HG03439 (cell line): ENCODE measurements around the gene SENP1.

Experiments
- ATAC-seq: cut with Tn5 transposase; IDR thresholded peaks from one replicate; pipeline ENCODE4 v1.9.1; 2021; ENCODE audit warnings: mild to moderate bottlenecking, moderate library complexity; ENCODE audit not compliant: unreplicated experiment

The SENP1 gene

GRCh38 chr12:48037267-48037915 is 68.5 kb downstream of the SENP1 start:
- no peak for ATAC-seq

DNA sequence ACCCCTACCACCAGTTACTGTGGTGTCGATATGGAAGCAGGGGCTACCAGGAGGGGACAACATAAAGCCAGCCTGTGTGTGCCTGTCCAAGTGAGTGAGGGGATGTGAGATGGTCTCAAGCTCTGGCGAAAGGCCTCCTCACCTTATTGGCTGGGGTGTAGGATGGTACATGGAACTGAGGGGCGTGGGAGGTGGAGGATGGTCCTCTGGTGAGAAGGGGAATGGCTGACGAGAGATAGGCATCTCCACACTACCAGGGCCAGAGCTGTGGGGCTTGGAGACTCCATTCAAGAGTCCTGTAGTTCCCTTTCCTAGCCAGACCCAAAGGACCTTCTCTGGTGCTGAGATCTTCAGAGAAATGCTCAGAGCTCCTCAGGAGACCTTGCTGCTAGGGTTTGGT is 69.1 kb downstream of the SENP1 start:
- no peak for ATAC-seq

GRCh38 chr12:48034835-48035805 is 70.8 kb downstream of the SENP1 start:
- no peak for ATAC-seq

GRCh38 chr12:48033451-48033850 is 72.4 kb downstream of the SENP1 start:
- ATAC-seq: no peak

DNA sequence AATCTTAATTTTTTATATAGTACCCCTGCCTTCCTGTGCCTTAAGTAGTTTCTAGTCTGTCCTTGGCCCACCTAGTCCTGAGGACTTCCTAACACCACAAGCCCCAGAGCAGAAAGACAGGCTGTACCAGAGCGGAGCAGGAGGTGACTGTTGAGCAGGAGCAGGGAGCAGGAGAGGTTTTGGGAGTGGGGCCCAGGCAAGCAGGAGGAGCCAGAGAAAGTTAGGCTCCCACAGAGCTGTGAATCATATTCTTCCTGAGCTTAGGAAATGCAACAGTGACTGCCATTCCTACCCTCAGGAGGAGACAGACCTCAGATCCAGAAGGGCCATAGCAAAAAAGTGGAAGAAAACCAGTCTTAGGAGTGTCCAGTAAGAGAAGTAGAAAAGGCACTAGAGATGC is 73.3 kb downstream of the SENP1 start:
- no peak for ATAC-seq

- ATAC-seq: no peak
These were observed 74.5 kb downstream of the SENP1 start for GRCh38 chr12:48031135-48031960.

DNA sequence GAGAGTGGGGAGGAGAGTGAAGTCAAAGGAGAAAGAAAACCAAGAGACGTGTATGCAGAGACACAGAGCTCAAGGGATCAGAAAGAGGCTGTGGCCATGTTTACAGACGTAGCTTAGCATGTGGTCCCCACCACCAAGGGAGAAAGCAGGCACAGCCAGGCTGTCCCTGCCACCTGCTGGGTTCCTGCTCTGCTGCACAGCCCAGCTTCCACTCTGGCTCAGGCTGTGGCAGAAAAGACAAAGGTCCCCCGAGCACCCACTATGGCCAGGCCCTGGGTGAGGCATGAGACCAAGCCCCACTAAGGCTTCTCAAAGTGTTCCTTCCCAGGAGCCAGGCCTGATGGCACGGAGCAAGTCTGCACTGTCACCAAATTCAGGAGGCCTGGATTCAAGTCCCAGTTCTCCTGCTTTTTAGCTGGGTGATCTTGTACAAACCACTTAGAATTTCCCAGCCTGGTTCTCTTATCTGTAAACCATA is 75.7 kb downstream of the SENP1 start:
- no peak for ATAC-seq

GRCh38 chr12:48029491-48030172 is 76.2 kb downstream of the SENP1 start:
- ATAC-seq: no peak

GRCh38 chr12:48028541-48029431 is 77.1 kb downstream of the SENP1 start:
- ATAC-seq: no peak

DNA sequence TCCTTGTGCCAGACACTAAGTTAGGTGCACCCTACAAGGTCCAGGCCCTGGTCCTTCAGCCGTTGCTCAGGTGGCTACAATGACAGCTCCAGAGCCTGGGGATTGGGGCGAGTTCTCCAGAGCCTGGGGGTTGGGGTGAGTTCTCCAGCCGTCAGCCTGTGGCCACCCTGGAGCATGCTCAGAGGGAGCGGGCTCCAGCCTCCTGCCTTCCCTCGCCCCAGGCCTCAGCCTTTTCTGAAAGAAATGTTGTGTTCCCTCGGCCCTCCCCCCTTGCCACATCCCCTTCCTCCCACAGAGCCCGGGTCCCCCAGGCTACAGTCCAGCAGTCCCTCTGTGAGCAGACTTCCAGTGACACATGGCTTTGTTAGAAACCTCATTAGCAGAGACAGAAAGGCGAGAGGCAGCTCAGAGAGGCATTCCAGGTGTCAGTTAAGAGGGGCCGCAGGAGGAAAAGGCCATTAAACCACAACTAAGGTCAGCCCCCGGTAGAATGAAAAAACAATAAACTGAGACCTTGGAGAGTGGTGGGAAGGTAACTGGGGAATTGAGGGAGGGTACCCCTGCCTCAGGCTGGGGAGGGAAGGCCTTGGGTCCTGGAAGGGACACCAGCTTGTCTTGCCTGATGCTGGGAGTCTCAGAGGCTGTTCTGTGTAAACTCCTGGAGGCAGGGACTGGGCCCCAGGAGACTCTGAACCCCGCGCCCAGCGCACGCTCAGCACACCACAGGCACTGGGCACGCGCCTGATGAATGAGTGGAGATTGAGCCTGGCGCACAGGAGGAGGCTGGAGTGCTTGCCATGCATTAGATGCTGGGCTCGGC is 78.5 kb downstream of the SENP1 start:
- no peak for ATAC-seq

GRCh38 chr12:48026060-48026827 is 79.6 kb downstream of the SENP1 start:
- ATAC-seq: no peak

GRCh38 chr12:48025281-48025680 is 80.6 kb downstream of the SENP1 start:
- no peak for ATAC-seq

DNA sequence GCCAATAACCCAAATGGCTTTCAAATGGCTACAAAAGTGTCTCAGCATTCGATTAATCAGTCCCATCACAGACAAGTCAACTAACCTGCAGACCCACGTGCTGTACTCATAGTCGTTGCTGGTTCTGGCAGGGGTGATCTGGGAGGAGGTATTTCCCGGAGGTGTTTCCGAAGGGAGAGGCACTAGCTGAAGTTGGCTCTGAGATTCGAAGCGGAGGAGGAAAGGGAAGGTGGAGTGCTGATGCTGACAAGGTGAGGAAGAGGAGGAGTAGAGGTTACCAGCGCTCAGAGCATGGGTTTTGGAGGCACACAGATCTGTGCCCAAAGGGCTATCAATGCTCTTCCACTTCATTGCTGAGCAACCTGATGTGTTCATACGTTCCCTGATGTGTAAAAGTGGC is 81.1 kb downstream of the SENP1 start:
- ATAC-seq: no peak

- no peak for ATAC-seq
These were observed 82.5 kb downstream of the SENP1 start for GRCh38 chr12:48023386-48023785.

DNA sequence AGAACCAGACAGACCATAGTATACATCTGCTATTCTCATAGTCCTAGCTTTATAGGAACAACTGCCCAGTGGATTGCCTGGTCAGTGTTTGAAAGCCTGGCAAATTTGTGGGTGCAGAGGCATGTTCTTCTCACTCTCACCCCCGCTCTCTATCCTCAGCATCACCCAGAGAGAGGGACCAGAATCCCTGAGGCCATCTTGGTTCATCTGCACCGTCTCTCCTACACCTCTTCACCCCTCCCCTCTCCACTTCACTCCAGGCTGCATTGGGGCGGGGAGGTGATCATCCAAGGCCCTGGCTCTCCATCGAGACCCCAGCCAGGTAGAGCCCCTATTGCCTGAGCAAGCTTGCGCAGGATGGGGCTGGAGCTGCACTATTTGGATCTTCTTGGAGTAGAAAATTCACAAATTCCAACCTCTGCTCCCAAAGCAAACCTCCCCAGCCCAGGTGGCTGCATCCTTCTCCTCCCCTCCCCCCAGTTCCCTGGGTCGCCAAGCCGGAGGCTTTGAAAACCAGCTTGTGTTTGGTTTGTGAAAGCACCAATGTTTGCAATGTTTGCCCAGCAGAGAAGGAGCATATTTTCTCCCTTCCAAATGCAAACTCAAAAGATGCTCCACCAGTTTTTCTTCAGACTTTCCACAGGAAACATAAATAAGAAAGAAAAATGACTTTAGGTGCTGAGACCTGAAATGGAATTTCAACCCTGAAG is 83.0 kb downstream of the SENP1 start:
- no peak for ATAC-seq

- ATAC-seq: no peak
These were observed 83.7 kb downstream of the SENP1 start for GRCh38 chr12:48022180-48022521.

DNA sequence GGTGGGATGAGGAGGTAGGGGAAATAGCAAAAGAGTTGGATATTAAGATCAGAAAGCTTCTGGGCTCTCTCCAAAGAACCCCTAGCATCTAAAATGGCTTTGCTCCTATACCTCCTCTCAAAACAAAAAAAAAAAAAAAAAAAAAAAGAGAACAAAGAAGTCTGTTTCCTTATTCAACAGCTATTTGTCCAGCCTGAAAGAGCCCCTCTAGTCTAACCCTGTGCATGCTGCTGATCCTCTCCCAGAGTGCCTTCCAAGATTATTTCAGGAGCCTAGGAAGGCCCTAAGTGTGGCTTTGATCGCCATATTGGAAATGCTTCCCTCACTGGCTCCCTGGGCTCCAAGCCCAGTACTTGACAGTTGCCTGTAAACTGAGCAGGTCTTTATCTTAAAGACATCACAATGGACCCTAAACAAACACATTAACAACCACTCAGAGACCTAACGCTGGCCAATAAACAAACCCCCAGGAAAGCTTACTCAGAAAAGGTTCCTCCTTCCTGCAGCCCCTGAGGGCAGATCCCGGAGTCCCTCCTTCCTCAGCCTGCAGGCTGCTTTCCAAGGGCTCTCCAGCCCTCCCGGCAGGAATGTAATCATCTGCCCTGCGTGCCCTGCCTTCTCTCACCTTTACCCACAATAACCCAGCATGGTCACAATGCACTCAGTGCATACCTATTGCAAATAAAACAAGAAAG is 84.2 kb downstream of the SENP1 start:
- no peak for ATAC-seq
